IMR-90 (cell line): ENCODE results near the gene SNAPC4. TPM values are rescaled to one million over a fixed set of nuclear protein-coding genes. Genes with fewer than 3 reads are reported as not detected.

ENCODE experiments used
- ATAC-seq: fragments of 200-7000 bp; cut with Tn5 transposase; 2 replicates; pipeline ENCODE4 v1.9.1; 2020; ENCODE audit warnings: low read depth, mild to moderate bottlenecking, moderate library complexity
- BruUV-seq: library from RNA; stranded (reverse); fragments of 400-500 nt; replicated peaks from 2 replicates; lab custom pipeline; 2021; lab: Mats Ljungman, UMichigan
- CTCF ChIA-PET: fragments of 300-600 bp; formaldehyde crosslinking; extraction: SDS; loops from one replicate; lab custom pipeline; 2021; ENCODE audit warnings: antibody characterized with exemption; lab: Yijun Ruan, JAX
- POLR2A ChIA-PET: fragments of 300-600 bp; sonication (Branson Sonifier 250); formaldehyde crosslinking; loops from one replicate; lab custom pipeline; 2022; ENCODE audit warnings: antibody characterized with exemption; ENCODE audit not compliant: unreplicated experiment; lab: Charles Lee
- DNase-seq: peaks from one replicate; pipeline ENCODE4 v3.0.0; 2013
- H2AFZ ChIP-seq: replicated peaks from 2 replicates; pipeline ENCODE3; 2013; ENCODE audit warnings: low read length, mild to moderate bottlenecking; ENCODE audit not compliant: poor library complexity
- H2AK5ac ChIP-seq: 2 replicates; pipeline ENCODE4 v1.6.1; 2013; ENCODE audit warnings: low read depth, low read length, inconsistent platforms
- H2AK9ac ChIP-seq: replicated peaks from 2 replicates; pipeline ENCODE3; 2013; ENCODE audit warnings: mild to moderate bottlenecking, low read depth, low read length, moderate library complexity; ENCODE audit not compliant: poor library complexity
- H2BK120ac ChIP-seq: 2 replicates; pipeline ENCODE4 v1.6.1; 2013; ENCODE audit warnings: low read depth, low read length, inconsistent platforms
- H2BK15ac ChIP-seq: 3 replicates; pipeline ENCODE4 v1.6.1; 2013; ENCODE audit warnings: low read depth, low read length, inconsistent platforms
- H2BK20ac ChIP-seq: 2 replicates; pipeline ENCODE4 v1.6.1; 2013; ENCODE audit warnings: low read depth, mild to moderate bottlenecking, inconsistent platforms, low read length, moderate library complexity
- H2BK5ac ChIP-seq: 2 replicates; pipeline ENCODE4 v1.6.1; 2013; ENCODE audit warnings: mild to moderate bottlenecking, low read depth, low read length, inconsistent platforms; ENCODE audit not compliant: poor library complexity, severe bottlenecking
- H3K14ac ChIP-seq: replicated peaks from 2 replicates; pipeline ENCODE4 v1.6.1; 2013; ENCODE audit warnings: low read depth, low read length, inconsistent platforms
- H3K18ac ChIP-seq: 2 replicates; pipeline ENCODE4 v1.6.1; 2013; ENCODE audit warnings: low read depth, low read length, control low read depth
- H3K23ac ChIP-seq: 2 replicates; pipeline ENCODE4 v1.6.1; 2013; ENCODE audit warnings: low read depth, low read length, inconsistent platforms
- H3K27ac ChIP-seq: 2 replicates; pipeline ENCODE4 v1.5.1; 2013; ENCODE audit warnings: mild to moderate bottlenecking, control low read depth, low read length; ENCODE audit not compliant: insufficient read depth
- H3K27me3 ChIP-seq: 2 replicates; pipeline ENCODE4 v1.6.1; 2013; ENCODE audit warnings: low read length; ENCODE audit not compliant: control insufficient read depth, insufficient read depth
- H3K36me3 ChIP-seq: 2 replicates; pipeline ENCODE4 v1.6.1; 2013; ENCODE audit warnings: low read length, mixed read lengths; ENCODE audit not compliant: control insufficient read depth, insufficient read depth
- H3K4ac ChIP-seq: 2 replicates; pipeline ENCODE4 v1.6.1; 2013; ENCODE audit warnings: low read depth, low read length, inconsistent platforms
- H3K4me1 ChIP-seq: 2 replicates; pipeline ENCODE4 v1.6.1; 2013; ENCODE audit warnings: low read length, mixed read lengths; ENCODE audit not compliant: control insufficient read depth, insufficient read depth
- H3K4me2 ChIP-seq: 2 replicates; pipeline ENCODE4 v1.6.1; 2013; ENCODE audit warnings: low read depth, mild to moderate bottlenecking, control low read depth, low read length, moderate library complexity
- H3K4me3 ChIP-seq: 2 replicates; pipeline ENCODE4 v1.5.1; 2013; ENCODE audit warnings: low read depth, mild to moderate bottlenecking, control low read depth, low read length, moderate library complexity; ENCODE audit not compliant: insufficient read depth
- H3K56ac ChIP-seq: 2 replicates; pipeline ENCODE4 v1.6.1; 2013; ENCODE audit warnings: low read length, inconsistent platforms; ENCODE audit not compliant: insufficient read depth; ENCODE audit errors: extremely low read depth
- H3K79me1 ChIP-seq, 2 experiments: 2 replicates each; pipeline ENCODE4 v1.6.1; 2013; ENCODE audit warnings: low read length in 2 of 2, inconsistent platforms in 1 of 2, low read depth in 1 of 2
- H3K9ac ChIP-seq: 2 replicates; pipeline ENCODE4 v1.6.1; 2013; ENCODE audit warnings: low read depth, low read length, control low read depth
- H3K9me1 ChIP-seq: 2 replicates; pipeline ENCODE4 v1.6.1; 2013; ENCODE audit warnings: low read length, inconsistent platforms; ENCODE audit not compliant: insufficient read depth
- H3K9me3 ChIP-seq: 2 replicates; pipeline ENCODE4 v1.6.1; 2013; ENCODE audit warnings: low read length; ENCODE audit not compliant: control insufficient read depth, insufficient read depth
- H4K20me1 ChIP-seq: 2 replicates; pipeline ENCODE4 v1.6.1; 2013; ENCODE audit warnings: low read length, inconsistent platforms; ENCODE audit not compliant: insufficient read depth
- H4K5ac ChIP-seq: 2 replicates; pipeline ENCODE4 v1.6.1; 2013; ENCODE audit warnings: mild to moderate bottlenecking, low read depth, low read length, control low read depth
- H4K8ac ChIP-seq, 2 experiments: 2 replicates each; pipeline ENCODE4 v1.6.1; 2013; ENCODE audit warnings: low read depth in 2 of 2, low read length in 2 of 2, control low read depth in 1 of 2, inconsistent platforms in 1 of 2
- H4K91ac ChIP-seq: 2 replicates; pipeline ENCODE4 v1.6.1; 2013; ENCODE audit warnings: low read depth, low read length, inconsistent platforms; ENCODE audit not compliant: insufficient read depth
- BHLHE40 ChIP-seq: fragments of 150-350 bp; IDR thresholded peaks from 2 replicates; pipeline ENCODE4 v1.6.1; 2016; ENCODE audit warnings: mild to moderate bottlenecking, low read depth, low read length
- CEBPB ChIP-seq: IDR thresholded peaks from 2 replicates; pipeline ENCODE4 v1.6.1; 2012; ENCODE audit warnings: low read depth, low read length, improper control_type of control experiment
- CHD1 ChIP-seq: IDR thresholded peaks from 2 replicates; pipeline ENCODE4 v1.6.1; 2012; ENCODE audit warnings: low read depth, low read length, improper control_type of control experiment
- CTCF ChIP-seq: conservative IDR thresholded peaks from 2 replicates; pipeline ENCODE4 v1.5.1; 2012; ENCODE audit warnings: mild to moderate bottlenecking, low read depth, low read length, improper control_type of control experiment
- ELK1 ChIP-seq: fragments of 150-350 bp; IDR thresholded peaks from 2 replicates; pipeline ENCODE4 v1.6.1; 2016; ENCODE audit warnings: low read depth, mild to moderate bottlenecking, low read length, moderate library complexity, borderline replicate concordance
- FOS ChIP-seq: fragments of 150-350 bp; IDR thresholded peaks from 2 replicates; pipeline ENCODE4 v1.6.1; 2016; ENCODE audit warnings: low read depth, low read length
- MAFK ChIP-seq: IDR thresholded peaks from 2 replicates; pipeline ENCODE4 v1.6.1; 2012; ENCODE audit warnings: low read depth, low read length, improper control_type of control experiment
- MAZ ChIP-seq: IDR thresholded peaks from 2 replicates; pipeline ENCODE4 v1.6.1; 2012; ENCODE audit warnings: low read depth, mild to moderate bottlenecking, low read length, improper control_type of control experiment, moderate library complexity, borderline replicate concordance
- MXI1 ChIP-seq: IDR thresholded peaks from 2 replicates; pipeline ENCODE4 v1.6.1; 2012; ENCODE audit warnings: low read depth, mild to moderate bottlenecking, low read length, moderate library complexity, borderline replicate concordance
- NFE2L2 ChIP-seq: fragments of 150-350 bp; IDR thresholded peaks from 2 replicates; pipeline ENCODE4 v1.6.1; 2016; ENCODE audit warnings: low read depth, mild to moderate bottlenecking, low read length
- POLR2A ChIP-seq: IDR thresholded peaks from 2 replicates; pipeline ENCODE4 v1.6.1; 2012; ENCODE audit warnings: mild to moderate bottlenecking, low read depth, low read length
- RAD21 ChIP-seq: IDR thresholded peaks from 2 replicates; pipeline ENCODE4 v1.6.1; 2012; ENCODE audit warnings: low read length, improper control_type of control experiment
- RCOR1 ChIP-seq: IDR thresholded peaks from 2 replicates; pipeline ENCODE4 v1.6.1; 2012; ENCODE audit warnings: mild to moderate bottlenecking, low read length, improper control_type of control experiment; ENCODE audit not compliant: insufficient replicate concordance
- RFX5 ChIP-seq: IDR thresholded peaks from 2 replicates; pipeline ENCODE4 v1.8.0; 2012; ENCODE audit warnings: low read depth, mild to moderate bottlenecking, low read length, moderate library complexity
- SMC3 ChIP-seq: fragments of 150-350 bp; IDR thresholded peaks from 2 replicates; pipeline ENCODE4 v1.6.1; 2016; ENCODE audit warnings: low read depth, mild to moderate bottlenecking, antibody characterized with exemption, low read length, moderate library complexity
- USF2 ChIP-seq: fragments of 150-350 bp; IDR thresholded peaks from 2 replicates; pipeline ENCODE4 v1.6.1; 2017; ENCODE audit warnings: mild to moderate bottlenecking, antibody characterized with exemption, low read length, low read depth
- WGBS, 2 experiments: methylation state at CpG; one replicate each; pipeline versions ENCODE4 v1.1.5 to v1.1.7; 2013; ENCODE audit warnings: missing lambda C conversion rate in 2 of 2; ENCODE audit not compliant: insufficient read length in 1 of 2; ENCODE audit errors: extremely low coverage in 2 of 2; 5-methylcytosine and 5-hydroxymethylcytosine counted together
- dilution Hi-C: fragments of 300-500 bp; cut with HindIII; formaldehyde crosslinking; loops from one replicate; pipeline ENCODE4 v1.14.3; 2018; ENCODE audit warnings: low sequenced_read_pairs; ENCODE audit not compliant: unreplicated experiment
- in situ Hi-C: fragments of 300-500 bp; cut with MboI; formaldehyde crosslinking; loops from 3 replicates; pipeline ENCODE4 v1.14.3; 2019; ENCODE audit warnings: low sequenced_read_pairs, inconsistent platforms, mixed read lengths
- intact Hi-C: fragments of 100-400 bp; cut with micrococcal nuclease; formaldehyde crosslinking; loops from 2 replicates; pipeline ENCODE4 v1.10.0; 2022
- polyA plus RNA-seq, 3 experiments: library from polyadenylated mRNA; depleted of rRNA; stranded (reverse); fragments of >200 nt; gene quantifications; 2 replicates each; pipeline ENCODE4 v1.2.3, GENCODE V29; 2012; ENCODE audit warnings: low replicate concordance in 1 of 3
- total RNA-seq: library from RNA; depleted of rRNA; stranded (reverse); fragments of >200 nt; gene quantifications from 2 replicates; pipeline ENCODE4 v1.2.3, GENCODE V29; 2012

SNAPC4 gene
- total and polyA plus RNA-seq, 2 of the 4 experiments (the other 2 are of a cell fraction) = 2.5 to 6.5 TPM

GRCh38 chr9:136372006-136372405 is 28.0 kb downstream of the SNAPC4 start:
- Histone ChIP-seq H3K56ac (no peak overlapping the region), H3K4me3 (no peak overlapping the region), H3K9ac (peak overlapping the region; percentile 23; the same call in 1 of the 2 replicates), H4K20me1 (no peaks in the 10 kb centered on the region), H4K91ac (peak overlapping the region; percentile 98), H4K8ac (peak overlapping the region; percentile 97 to 99), H3K36me3 (no peaks in the 10 kb centered on the region; the same call in 1 of the 2 replicates), H3K4me1 (peaks cover 15% of the 10 kb centered on the region), H3K14ac (peak overlapping the region; percentile 92; the same call in 1 of the 2 replicates), H3K79me1 (no peaks in the 10 kb centered on the region; a peak in 1 of 4 replicates), H4K5ac (peak overlapping the region; percentile 97), H2BK20ac (peak overlapping the region; percentile 13; the same call in 1 of the 2 replicates), H3K9me3 (no peaks in the 10 kb centered on the region), H3K4me2 (peak overlapping the region; percentile 30; the same call in 1 of the 2 replicates), H3K27me3 (no peaks in the 10 kb centered on the region), H3K4ac (peak overlapping the region; percentile 98), H3K9me1 (peaks cover 9% of the 10 kb centered on the region), H2BK5ac (peak overlapping the region; percentile 66), H2AFZ (peak overlapping the region; percentile 90), H2BK120ac (peak overlapping the region; percentile 90), H3K27ac (peak overlapping the region; percentile 69), H3K23ac (no peak overlapping the region; the same call in 1 of the 2 replicates), H2AK5ac (peak overlapping the region; percentile 89), H3K18ac (peak overlapping the region; percentile 83), H2BK15ac (peak overlapping the region; percentile 85; the same call in 1 of the 3 replicates), H2AK9ac (peak overlapping the region; percentile 90)
- DNase-seq = no peak
- in situ Hi-C loops (no loop called here), intact Hi-C loops (no loop called here), dilution Hi-C loops (no loop called here)
- TF ChIP-seq FOS (no peak), SMC3 (no peak), RAD21 (no peak), USF2 (no peak), CEBPB (no peak), MAZ (no peak), BHLHE40 (no peak), ELK1 (no peak), CHD1 (no peak), RCOR1 (no peak), MAFK (no peak), MXI1 (no peak), CTCF (no peak), NFE2L2 (no peak), RFX5 (no peak), POLR2A (no peak)
- ChIA-PET CTCF (interaction anchor here (0.7 to 1.5 kb wide), 4 partner anchors 9 to 39 kb away, joined by 3 to 8 read pairs (median 3); partner anchors contain the start of gene DNLZ), POLR2A (no interaction called here)
- ATAC-seq = no peak
- no TSS peak for BruUV-seq
- 90% methylated on average over 6 of the region's 21 CpGs; no CpG with 5 or more reads in 1 of the 2 experiments for WGBS, 2 experiments
